Uterus (tissue), 2 donors: ENCODE results near the gene DLGAP5.

ENCODE experiments used
- CTCF ChIP-seq, 4 experiments: fragments of 200-600 bp in 2 of 4; fragments of 450-650 bp in 2 of 4; sonication (generic) in 2 of 4; IDR thresholded peaks; one replicate each; pipeline ENCODE4 v1.5.1; 2016 to 2019; ENCODE audit warnings: antibody characterized with exemption in 4 of 4, mild to moderate bottlenecking in 2 of 4, moderate library complexity in 1 of 4
- POLR2A ChIP-seq, 2 donors: fragments of 450-650 bp; IDR thresholded peaks; one replicate each; pipeline ENCODE4 v1.6.1; 2016; ENCODE audit warnings: antibody characterized with exemption in 2 of 2, mild to moderate bottlenecking in 1 of 2, moderate library complexity in 1 of 2

- TF ChIP-seq CTCF (IDR thresholded peaks at IDR 0.05) (no peak), POLR2A (IDR thresholded peaks at IDR 0.05) (no peak)
Measured at GRCh38 chr14:55139696-55140509, 51.5 kb downstream of the DLGAP5 start.
